GM12801 (cell line): Measurements from ENCODE around the gene TRPV4.

Experiments used
- CTCF ChIP-seq: IDR thresholded peaks from one replicate; pipeline ENCODE4 v1.5.1; 2011; ENCODE audit warnings: control low read depth; ENCODE audit not compliant: insufficient read length; ENCODE audit errors: extremely low read depth

TRPV4 gene

GRCh38 chr12:109741970-109742703, 91.1 kb downstream of the TRPV4 start:
- no peak for TF ChIP-seq CTCF

- no peak for TF ChIP-seq CTCF
Measured at GRCh38 chr12:109741286-109741969, 91.8 kb downstream of the TRPV4 start.

GRCh38 chr12:109740694-109741245, 92.4 kb downstream of the TRPV4 start:
- TF ChIP-seq CTCF = no peak

GRCh38 chr12:109739747-109740693, 93.2 kb downstream of the TRPV4 start:
- TF ChIP-seq CTCF = no peak

- TF ChIP-seq CTCF = no peak
Measured at GRCh38 chr12:109738878-109739665, 94.1 kb downstream of the TRPV4 start.

- TF ChIP-seq CTCF = no peak
Measured at GRCh38 chr12:109738209-109738608, 95.0 kb downstream of the TRPV4 start.
